Fibroblast of lung (primary cell): ENCODE data around the gene APC.

Experiments used
- CTCF ChIP-seq, 2 donors: IDR thresholded peaks in 1 of 2; conservative IDR thresholded peaks in 1 of 2; 1 replicate in 1 of 2; 2 replicates in 1 of 2; pipeline ENCODE4 v1.5.1; 2011 to 2012; ENCODE audit warnings: low read length in 2 of 2, control low read depth in 1 of 2, inconsistent platforms in 1 of 2, low read depth in 1 of 2, mild to moderate bottlenecking in 1 of 2
- EZH2 ChIP-seq: IDR thresholded peaks from 2 replicates; pipeline ENCODE4 v1.5.1; 2012; ENCODE audit warnings: low read length, control low read depth, mild to moderate bottlenecking; ENCODE audit errors: missing control alignments

GRCh38 chr5:112892776-112893175 is 155.1 kb downstream of the APC start:
- TF ChIP-seq CTCF (conservative IDR thresholded peaks at IDR 0.05 in 1 of 2, IDR thresholded peaks at IDR 0.05 in 1 of 2; ENCODE audit: low read depth in 1 of 2, low read length in 2 of 2) (no peak), EZH2 (no peak)
